IMR-90 (cell line): Measurements from ENCODE around the gene ZFAND6. TPM values are rescaled to one million over a fixed set of nuclear protein-coding genes. Genes with fewer than 3 reads are reported as not detected.
A peak's percentile ranks its signal among the peaks of the same experiment; 100 is the strongest.

Source experiments
- ATAC-seq: fragments of 200-7000 bp; cut with Tn5 transposase; 2 replicates; pipeline ENCODE4 v1.9.1; 2020; ENCODE audit warnings: low read depth, mild to moderate bottlenecking, moderate library complexity
- BruUV-seq: library from RNA; stranded (reverse); fragments of 400-500 nt; replicated peaks from 2 replicates; lab custom pipeline; 2021; lab: Mats Ljungman, UMichigan
- CTCF ChIA-PET: fragments of 300-600 bp; formaldehyde crosslinking; extraction: SDS; loops from one replicate; lab custom pipeline; 2021; ENCODE audit warnings: antibody characterized with exemption; lab: Yijun Ruan, JAX
- POLR2A ChIA-PET: fragments of 300-600 bp; sonication (Branson Sonifier 250); formaldehyde crosslinking; loops from one replicate; lab custom pipeline; 2022; ENCODE audit warnings: antibody characterized with exemption; ENCODE audit not compliant: unreplicated experiment; lab: Charles Lee
- DNase-seq: peaks from one replicate; pipeline ENCODE4 v3.0.0; 2013
- H2AFZ ChIP-seq: replicated peaks from 2 replicates; pipeline ENCODE3; 2013; ENCODE audit warnings: low read length, mild to moderate bottlenecking; ENCODE audit not compliant: poor library complexity
- H2AK5ac ChIP-seq: 2 replicates; pipeline ENCODE4 v1.6.1; 2013; ENCODE audit warnings: low read depth, low read length, inconsistent platforms
- H2AK9ac ChIP-seq: replicated peaks from 2 replicates; pipeline ENCODE3; 2013; ENCODE audit warnings: mild to moderate bottlenecking, low read depth, low read length, moderate library complexity; ENCODE audit not compliant: poor library complexity
- H2BK120ac ChIP-seq: 2 replicates; pipeline ENCODE4 v1.6.1; 2013; ENCODE audit warnings: low read depth, low read length, inconsistent platforms
- H2BK15ac ChIP-seq: 3 replicates; pipeline ENCODE4 v1.6.1; 2013; ENCODE audit warnings: low read depth, low read length, inconsistent platforms
- H2BK20ac ChIP-seq: 2 replicates; pipeline ENCODE4 v1.6.1; 2013; ENCODE audit warnings: low read depth, mild to moderate bottlenecking, inconsistent platforms, low read length, moderate library complexity
- H2BK5ac ChIP-seq: 2 replicates; pipeline ENCODE4 v1.6.1; 2013; ENCODE audit warnings: mild to moderate bottlenecking, low read depth, low read length, inconsistent platforms; ENCODE audit not compliant: poor library complexity, severe bottlenecking
- H3K14ac ChIP-seq: replicated peaks from 2 replicates; pipeline ENCODE4 v1.6.1; 2013; ENCODE audit warnings: low read depth, low read length, inconsistent platforms
- H3K18ac ChIP-seq: 2 replicates; pipeline ENCODE4 v1.6.1; 2013; ENCODE audit warnings: low read depth, low read length, control low read depth
- H3K23ac ChIP-seq: 2 replicates; pipeline ENCODE4 v1.6.1; 2013; ENCODE audit warnings: low read depth, low read length, inconsistent platforms
- H3K27ac ChIP-seq: 2 replicates; pipeline ENCODE4 v1.5.1; 2013; ENCODE audit warnings: mild to moderate bottlenecking, control low read depth, low read length; ENCODE audit not compliant: insufficient read depth
- H3K27me3 ChIP-seq: 2 replicates; pipeline ENCODE4 v1.6.1; 2013; ENCODE audit warnings: low read length; ENCODE audit not compliant: control insufficient read depth, insufficient read depth
- H3K36me3 ChIP-seq: 2 replicates; pipeline ENCODE4 v1.6.1; 2013; ENCODE audit warnings: low read length, mixed read lengths; ENCODE audit not compliant: control insufficient read depth, insufficient read depth
- H3K4ac ChIP-seq: 2 replicates; pipeline ENCODE4 v1.6.1; 2013; ENCODE audit warnings: low read depth, low read length, inconsistent platforms
- H3K4me1 ChIP-seq: 2 replicates; pipeline ENCODE4 v1.6.1; 2013; ENCODE audit warnings: low read length, mixed read lengths; ENCODE audit not compliant: control insufficient read depth, insufficient read depth
- H3K4me2 ChIP-seq: 2 replicates; pipeline ENCODE4 v1.6.1; 2013; ENCODE audit warnings: low read depth, mild to moderate bottlenecking, control low read depth, low read length, moderate library complexity
- H3K4me3 ChIP-seq: 2 replicates; pipeline ENCODE4 v1.5.1; 2013; ENCODE audit warnings: low read depth, mild to moderate bottlenecking, control low read depth, low read length, moderate library complexity; ENCODE audit not compliant: insufficient read depth
- H3K56ac ChIP-seq: 2 replicates; pipeline ENCODE4 v1.6.1; 2013; ENCODE audit warnings: low read length, inconsistent platforms; ENCODE audit not compliant: insufficient read depth; ENCODE audit errors: extremely low read depth
- H3K79me1 ChIP-seq, 2 experiments: 2 replicates each; pipeline ENCODE4 v1.6.1; 2013; ENCODE audit warnings: low read length in 2 of 2, inconsistent platforms in 1 of 2, low read depth in 1 of 2
- H3K9ac ChIP-seq: 2 replicates; pipeline ENCODE4 v1.6.1; 2013; ENCODE audit warnings: low read depth, low read length, control low read depth
- H3K9me1 ChIP-seq: 2 replicates; pipeline ENCODE4 v1.6.1; 2013; ENCODE audit warnings: low read length, inconsistent platforms; ENCODE audit not compliant: insufficient read depth
- H3K9me3 ChIP-seq: 2 replicates; pipeline ENCODE4 v1.6.1; 2013; ENCODE audit warnings: low read length; ENCODE audit not compliant: control insufficient read depth, insufficient read depth
- H4K20me1 ChIP-seq: 2 replicates; pipeline ENCODE4 v1.6.1; 2013; ENCODE audit warnings: low read length, inconsistent platforms; ENCODE audit not compliant: insufficient read depth
- H4K5ac ChIP-seq: 2 replicates; pipeline ENCODE4 v1.6.1; 2013; ENCODE audit warnings: mild to moderate bottlenecking, low read depth, low read length, control low read depth
- H4K8ac ChIP-seq, 2 experiments: 2 replicates each; pipeline ENCODE4 v1.6.1; 2013; ENCODE audit warnings: low read depth in 2 of 2, low read length in 2 of 2, control low read depth in 1 of 2, inconsistent platforms in 1 of 2
- H4K91ac ChIP-seq: 2 replicates; pipeline ENCODE4 v1.6.1; 2013; ENCODE audit warnings: low read depth, low read length, inconsistent platforms; ENCODE audit not compliant: insufficient read depth
- CHD1 ChIP-seq: IDR thresholded peaks from 2 replicates; pipeline ENCODE4 v1.6.1; 2012; ENCODE audit warnings: low read depth, low read length, improper control_type of control experiment
- MAFK ChIP-seq: IDR thresholded peaks from 2 replicates; pipeline ENCODE4 v1.6.1; 2012; ENCODE audit warnings: low read depth, low read length, improper control_type of control experiment
- WGBS, 2 experiments: methylation state at CpG; one replicate each; pipeline versions ENCODE4 v1.1.5 to v1.1.7; 2013; ENCODE audit warnings: missing lambda C conversion rate in 2 of 2; ENCODE audit not compliant: insufficient read length in 1 of 2; ENCODE audit errors: extremely low coverage in 2 of 2; 5-methylcytosine and 5-hydroxymethylcytosine counted together
- dilution Hi-C: fragments of 300-500 bp; cut with HindIII; formaldehyde crosslinking; loops from one replicate; pipeline ENCODE4 v1.14.3; 2018; ENCODE audit warnings: low sequenced_read_pairs; ENCODE audit not compliant: unreplicated experiment
- in situ Hi-C: fragments of 300-500 bp; cut with MboI; formaldehyde crosslinking; loops from 3 replicates; pipeline ENCODE4 v1.14.3; 2019; ENCODE audit warnings: low sequenced_read_pairs, inconsistent platforms, mixed read lengths
- intact Hi-C: fragments of 100-400 bp; cut with micrococcal nuclease; formaldehyde crosslinking; loops from 2 replicates; pipeline ENCODE4 v1.10.0; 2022
- polyA plus RNA-seq, 3 experiments: library from polyadenylated mRNA; depleted of rRNA; stranded (reverse); fragments of >200 nt; gene quantifications; 2 replicates each; pipeline ENCODE4 v1.2.3, GENCODE V29; 2012; ENCODE audit warnings: low replicate concordance in 1 of 3
- total RNA-seq: library from RNA; depleted of rRNA; stranded (reverse); fragments of >200 nt; gene quantifications from 2 replicates; pipeline ENCODE4 v1.2.3, GENCODE V29; 2012

Gene ZFAND6
- total and polyA plus RNA-seq, 2 of the 4 experiments (the other 2 are of a cell fraction) = 77.5 to 96.4 TPM

DNA sequence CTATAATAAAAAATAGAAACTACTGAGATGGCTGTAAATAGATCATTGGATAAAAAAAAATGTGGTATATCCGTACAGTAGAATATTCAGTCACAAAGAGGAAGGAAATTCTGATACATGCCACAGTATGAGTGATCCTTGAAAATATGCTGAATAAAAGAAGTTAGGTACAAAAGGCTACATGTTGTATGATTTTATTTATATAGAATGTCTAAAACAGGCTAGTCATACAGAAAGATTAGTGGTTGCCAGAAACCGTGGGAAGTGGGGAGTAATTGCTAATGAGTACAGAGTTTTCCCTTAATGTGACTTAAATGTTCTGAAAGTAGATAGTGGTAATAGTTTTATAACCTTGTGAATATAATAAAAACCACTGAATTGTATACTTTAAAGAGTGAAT, 68.4 kb downstream of the ZFAND6 start:
- H2BK15ac ChIP-seq = no peak overlapping the region
- H3K27me3 ChIP-seq = no peaks in the 10 kb centered on the region
- peaks cover 2% of the 10 kb centered on the region; the same call in 1 of the 2 replicates for H3K4me1 ChIP-seq
- H3K4me3 ChIP-seq = no peak overlapping the region
- TF ChIP-seq MAFK = 0 out of 2 replicates have a peak, but pooled peaks have one; percentile 5
- TF ChIP-seq CHD1 = no peak
- H3K79me1 ChIP-seq = peaks cover 18 to 23% of the 10 kb centered on the region in 2 experiments; a peak in 3 of 4 replicates
- no peaks in the 10 kb centered on the region for H4K20me1 ChIP-seq
- no peak overlapping the region for H2AK9ac ChIP-seq
- H3K23ac ChIP-seq = no peak overlapping the region
- no peak overlapping the region for H3K18ac ChIP-seq
- H4K91ac ChIP-seq = no peak overlapping the region
- no peak overlapping the region for H3K27ac ChIP-seq
- H4K5ac ChIP-seq = no peak overlapping the region
- POLR2A ChIA-PET = no interaction called here
- DNase-seq = peak; percentile 59
- no peak overlapping the region for H4K8ac ChIP-seq
- CTCF ChIA-PET = interaction anchor here (0.7 kb wide), 1 partner anchor 14 kb away, joined by 3 read pairs; no protein-coding TSS in a partner anchor
- H2BK5ac ChIP-seq = no peak overlapping the region
- WGBS, 2 experiments = no CpG with 5 or more reads among the region's 2 CpGs
- peaks cover 10% of the 10 kb centered on the region for H3K36me3 ChIP-seq
- peaks cover 2% of the 10 kb centered on the region; the same call in 1 of the 2 replicates for H3K9me1 ChIP-seq
- no peak overlapping the region for H2AK5ac ChIP-seq
- in situ Hi-C loops = no loop called here
- no peaks in the 10 kb centered on the region for H3K9me3 ChIP-seq
- H3K56ac ChIP-seq = no peak overlapping the region
- dilution Hi-C loops = no loop called here
- no peak overlapping the region for H3K4ac ChIP-seq
- H3K9ac ChIP-seq = no peak overlapping the region
- H2AFZ ChIP-seq = no peak overlapping the region
- H3K4me2 ChIP-seq = no peak overlapping the region
- peak; percentile 24; the same call in 1 of the 2 replicates for ATAC-seq
- no peak overlapping the region for H2BK120ac ChIP-seq
- BruUV-seq = no TSS peak
- H2BK20ac ChIP-seq = no peak overlapping the region
- intact Hi-C loops = no loop called here
- no peak overlapping the region for H3K14ac ChIP-seq
